SK-N-SH (cell line): ENCODE data around the gene SV2C. TPM values are rescaled to one million over a fixed set of nuclear protein-coding genes. Genes with fewer than 3 reads are reported as not detected.

Experiments used
- CTCF ChIA-PET: fragments of 300-600, 350-600 bp; formaldehyde crosslinking; extraction: SDS; loops from one replicate; lab custom pipeline; 2021; lab: Yijun Ruan, JAX
- POLR2A ChIA-PET: fragments of 350-600 bp; sonication (Branson Sonifier 250); formaldehyde crosslinking; extraction: SDS; loops from one replicate; lab custom pipeline; 2020; ENCODE audit warnings: antibody characterized with exemption, inconsistent platforms; lab: Yijun Ruan, JAX
- DNase-seq: peaks from one replicate; pipeline ENCODE4 v3.0.0; 2012
- H2AFZ ChIP-seq: fragments of 200-600 bp; sonication (generic); 2 replicates; pipeline ENCODE4 v1.8.1; 2016; ENCODE audit warnings: antibody characterized with exemption, mild to moderate bottlenecking, low read depth
- H3F3A ChIP-seq: fragments of 200-600 bp; sonication (generic); replicated peaks from 2 replicates; pipeline ENCODE3; 2016; ENCODE audit warnings: antibody characterized with exemption, mild to moderate bottlenecking; ENCODE audit not compliant: insufficient read depth
- H3K27ac ChIP-seq, 2 experiments: fragments of 200-500 bp in 1 of 2; fragments of 200-600 bp in 1 of 2; sonication (Bioruptor generic) in 1 of 2; sonication (generic), shearing (Covaris generic) in 1 of 2; 2 replicates each; pipeline versions ENCODE4 v1.5.1 to v1.6.1; 2014 to 2016; ENCODE audit warnings: low read depth in 2 of 2, inconsistent platforms in 1 of 2, low read length in 1 of 2, mild to moderate bottlenecking in 1 of 2, mixed read lengths in 1 of 2
- H3K27me3 ChIP-seq: fragments of 200-600 bp; sonication (generic), shearing (Covaris generic); 2 replicates; pipeline ENCODE4 v1.6.1; 2016; ENCODE audit warnings: mixed run types; ENCODE audit not compliant: insufficient read depth
- H3K36me3 ChIP-seq, 2 experiments: fragments of 200-500 bp in 1 of 2; fragments of 200-600 bp in 1 of 2; sonication (Bioruptor generic) in 1 of 2; sonication (generic) in 1 of 2; replicated peaks in 1 of 2; 2 replicates each; pipeline versions ENCODE3 to v1.5.1; 2014 to 2016; ENCODE audit warnings: low read length in 1 of 2, mild to moderate bottlenecking in 1 of 2; ENCODE audit not compliant: insufficient read depth in 2 of 2, control insufficient read depth in 1 of 2
- H3K4me1 ChIP-seq, 2 experiments: fragments of 200-500 bp in 1 of 2; fragments of 200-600 bp in 1 of 2; sonication (Bioruptor generic) in 1 of 2; sonication (generic), shearing (Covaris generic) in 1 of 2; 2 replicates each; pipeline versions ENCODE4 v1.5.1 to v1.6.1; 2014 to 2016; ENCODE audit warnings: low read depth in 1 of 2, low read length in 1 of 2, mixed run types in 1 of 2; ENCODE audit not compliant: insufficient read depth in 2 of 2, control insufficient read depth in 1 of 2
- H3K4me2 ChIP-seq: fragments of 200-600 bp; sonication (generic), shearing (Covaris generic); 2 replicates; pipeline ENCODE4 v1.6.1; 2017; ENCODE audit warnings: mixed run types
- H3K4me3 ChIP-seq, 2 experiments: fragments of 200-500 bp in 1 of 2; fragments of 200-600 bp in 1 of 2; sonication (Bioruptor generic) in 1 of 2; sonication (generic), shearing (Covaris generic) in 1 of 2; 2 replicates each; pipeline versions ENCODE4 v1.5.1 to v1.8.1; 2014 to 2016; ENCODE audit warnings: low read depth in 2 of 2, inconsistent platforms in 1 of 2, low read length in 1 of 2, mild to moderate bottlenecking in 1 of 2, mixed read lengths in 1 of 2, moderate library complexity in 1 of 2
- H3K79me2 ChIP-seq: fragments of 200-600 bp; sonication (generic); 2 replicates; pipeline ENCODE4 v1.8.1; 2017; ENCODE audit warnings: mild to moderate bottlenecking; ENCODE audit not compliant: insufficient read depth
- H3K9ac ChIP-seq: fragments of 200-600 bp; sonication (generic); 2 replicates; pipeline ENCODE4 v1.6.1; 2017; ENCODE audit warnings: mixed run types
- H3K9me2 ChIP-seq: fragments of 200-600 bp; sonication (generic); 2 replicates; pipeline ENCODE4 v1.6.1; 2017; ENCODE audit warnings: mixed run types
- H3K9me3 ChIP-seq: fragments of 200-600 bp; sonication (generic); 2 replicates; pipeline ENCODE4 v1.6.1; 2017; ENCODE audit warnings: mixed run types, mild to moderate bottlenecking, moderate library complexity
- H4K20me1 ChIP-seq: fragments of 200-600 bp; sonication (generic); 2 replicates; pipeline ENCODE4 v1.6.1; 2017; ENCODE audit warnings: mild to moderate bottlenecking, mixed run types; ENCODE audit not compliant: insufficient read depth
- EZH2phosphoT487 ChIP-seq: fragments of 200-600 bp; sonication (generic); IDR thresholded peaks from 2 replicates; pipeline ENCODE4 v1.6.1; 2017; ENCODE audit warnings: low read depth, mixed run types, mild to moderate bottlenecking, antibody characterized with exemption, moderate library complexity, borderline replicate concordance
- FOSL2 ChIP-seq: IDR thresholded peaks from 2 replicates; pipeline ENCODE4 v1.4.0; 2012; ENCODE audit warnings: low read depth, mild to moderate bottlenecking, moderate library complexity, borderline replicate concordance
- FOXJ3 ChIP-seq: sonication (generic); formaldehyde crosslinking; IDR thresholded peaks from 2 replicates; pipeline ENCODE4 v1.5.1; 2020; ENCODE audit warnings: mild to moderate bottlenecking, missing genetic modification reagents
- FOXM1 ChIP-seq: IDR thresholded peaks from 2 replicates; pipeline ENCODE4 v1.4.0; 2012; ENCODE audit warnings: low read depth, mild to moderate bottlenecking
- GATA2 ChIP-seq: sonication (generic); formaldehyde crosslinking; IDR thresholded peaks from 2 replicates; pipeline ENCODE4 v1.5.0; 2020; ENCODE audit warnings: mild to moderate bottlenecking, missing genetic modification reagents
- JUND ChIP-seq: IDR thresholded peaks from 2 replicates; pipeline ENCODE4 v1.4.0; 2012
- MAX ChIP-seq: IDR thresholded peaks from 2 replicates; pipeline ENCODE4 v1.4.0; 2012; ENCODE audit warnings: low read depth
- NFIC ChIP-seq: IDR thresholded peaks from 2 replicates; pipeline ENCODE4 v1.4.0; 2012; ENCODE audit warnings: borderline replicate concordance
- NRF1 ChIP-seq: IDR thresholded peaks from 2 replicates; pipeline ENCODE4 v1.6.1; 2012; ENCODE audit warnings: low read depth, mild to moderate bottlenecking, low read length
- PBX3 ChIP-seq: IDR thresholded peaks from 2 replicates; pipeline ENCODE4; 2012
- RAD21 ChIP-seq: IDR thresholded peaks from 2 replicates; pipeline ENCODE4 v1.6.1; 2012; ENCODE audit warnings: mild to moderate bottlenecking, low read length
- REST ChIP-seq: IDR thresholded peaks from 2 replicates; pipeline ENCODE4 v1.6.1; 2012; ENCODE audit warnings: mild to moderate bottlenecking, low read depth, low read length, moderate library complexity
- RXRA ChIP-seq: IDR thresholded peaks from 2 replicates; pipeline ENCODE4 v1.4.0; 2012; ENCODE audit warnings: low read depth, mild to moderate bottlenecking, borderline replicate concordance
- SMC3 ChIP-seq: IDR thresholded peaks from 2 replicates; pipeline ENCODE4 v1.6.1; 2012; ENCODE audit warnings: low read depth, low read length, improper control_type of control experiment
- TAF1 ChIP-seq: IDR thresholded peaks from 2 replicates; pipeline ENCODE4 v1.6.1; 2012; ENCODE audit warnings: low read depth, mild to moderate bottlenecking, low read length, moderate library complexity, borderline replicate concordance
- TCF12 ChIP-seq: IDR thresholded peaks from 2 replicates; pipeline ENCODE4 v1.4.0; 2012
- TEAD4 ChIP-seq: IDR thresholded peaks from 2 replicates; pipeline ENCODE4 v1.4.0; 2012; ENCODE audit warnings: mild to moderate bottlenecking, borderline replicate concordance; ENCODE audit not compliant: insufficient read depth
- USF1 ChIP-seq: IDR thresholded peaks from 2 replicates; pipeline ENCODE4 v1.4.0; 2012; ENCODE audit warnings: low read depth, borderline replicate concordance
- USF2 ChIP-seq: fragments of 150-350 bp; IDR thresholded peaks from 2 replicates; pipeline ENCODE4 v1.6.1; 2017; ENCODE audit warnings: antibody characterized with exemption, low read length, low read depth, borderline replicate concordance
- YY1 ChIP-seq: IDR thresholded peaks from 2 replicates; pipeline ENCODE4 v1.4.0; 2012; ENCODE audit warnings: low read depth, mild to moderate bottlenecking
- WGBS: methylation state at CpG from one replicate; pipeline ENCODE4 v1.1.6; 2017; ENCODE audit warnings: low lambda C conversion rate; 5-methylcytosine and 5-hydroxymethylcytosine counted together
- polyA plus RNA-seq, 3 experiments: library from polyadenylated mRNA; depleted of rRNA; stranded (reverse); fragments of >200 nt; gene quantifications; 2 replicates each; pipeline ENCODE4 v1.2.3, GENCODE V29; 2012

Gene SV2C
- polyA plus RNA-seq, 1 of the 3 experiments (the other 2 are of a cell fraction), result 0.05 TPM

GRCh38 chr5:76290321-76290757 is 207.2 kb downstream of the SV2C start:
- H3K27me3 ChIP-seq, result no peaks in the 10 kb centered on the region; the same call in 1 of the 2 replicates
- no peak overlapping the region for H3K27ac ChIP-seq
- DNase-seq, result no peak
- TF ChIP-seq NRF1 (no peak), RAD21 (no peak), SMC3 (no peak), JUND (no peak), USF1 (no peak), TCF12 (no peak), GATA2 (CRISPR knock-in tag) (no peak), YY1 (no peak), PBX3 (no peak), RXRA (no peak), TEAD4 (no peak), FOXJ3 (CRISPR knock-in tag) (no peak), NFIC (no peak), EZH2phosphoT487 (no peak), FOSL2 (no peak), USF2 (no peak), MAX (no peak), FOXM1 (no peak), REST (no peak), TAF1 (no peak)
- POLR2A ChIA-PET, result no interaction called here
- H3K9me3 ChIP-seq, result no peaks in the 10 kb centered on the region
- H2AFZ ChIP-seq, result no peak overlapping the region
- H3K9me2 ChIP-seq, result no peaks in the 10 kb centered on the region
- no peak overlapping the region for H3K4me3 ChIP-seq
- H4K20me1 ChIP-seq, result no peaks in the 10 kb centered on the region
- CTCF ChIA-PET, result no interaction called here
- H3K36me3 ChIP-seq, result no peaks in the 10 kb centered on the region
- no peak overlapping the region for H3K9ac ChIP-seq
- no peak overlapping the region for H3K4me2 ChIP-seq
- H3K79me2 ChIP-seq, result no peaks in the 10 kb centered on the region
- no peaks in the 10 kb centered on the region for H3K4me1 ChIP-seq
- no peaks in the 10 kb centered on the region for H3F3A ChIP-seq
- WGBS, result 60% methylated on average over 3 of the region's 3 CpGs
